GM19043 (cell line): ENCODE results near the gene ZFAND2B.
"Not testable (repeated sequence)": the region's sequence is repeated elsewhere in the genome, so short reads cannot be mapped to it uniquely, and the experiment has no call there.

Experiments used
- ATAC-seq: cut with Tn5 transposase; IDR thresholded peaks from one replicate; pipeline ENCODE4 v1.9.1; 2021; ENCODE audit warnings: low read depth; ENCODE audit not compliant: unreplicated experiment

Gene ZFAND2B

GRCh38 chr2:219200502-219201326, 5.9 kb upstream of the ZFAND2B start:
- ATAC-seq = not testable (repeated sequence)

- not testable (repeated sequence) for ATAC-seq
These were observed 5.3 kb upstream of the ZFAND2B start for GRCh38 chr2:219201331-219201730.

- ATAC-seq = no peak
These were observed 2.0 kb upstream of the ZFAND2B start for GRCh38 chr2:219204425-219205164.

- no peak for ATAC-seq
These were observed 1.4 kb upstream of the ZFAND2B start for GRCh38 chr2:219205165-219205538.

- no peak for ATAC-seq
These were observed 628 bp upstream of the ZFAND2B start for GRCh38 chr2:219205981-219206327.

GRCh38 chr2:219207134-219207883, 727 bp downstream of the ZFAND2B start:
- no peak for ATAC-seq

GRCh38 chr2:219207884-219208740, 1.5 kb downstream of the ZFAND2B start:
- no peak for ATAC-seq

GRCh38 chr2:219209236-219210195, 2.9 kb downstream of the ZFAND2B start:
- ATAC-seq = no peak

- no peak for ATAC-seq
These were observed 3.8 kb downstream of the ZFAND2B start for GRCh38 chr2:219210196-219210885.

- ATAC-seq = no peak
These were observed 4.3 kb downstream of the ZFAND2B start for GRCh38 chr2:219210886-219211362.

- no peak for ATAC-seq
These were observed 6.4 kb downstream of the ZFAND2B start for GRCh38 chr2:219213026-219213415.

- no peak for ATAC-seq
These were observed 7.0 kb downstream of the ZFAND2B start for GRCh38 chr2:219213486-219214071.

GRCh38 chr2:219214141-219214540, 7.6 kb downstream of the ZFAND2B start:
- ATAC-seq = no peak

GRCh38 chr2:219214786-219215185, 8.2 kb downstream of the ZFAND2B start:
- no peak for ATAC-seq

- no peak for ATAC-seq
These were observed 9.4 kb downstream of the ZFAND2B start for GRCh38 chr2:219215871-219216534.

- ATAC-seq = no peak
These were observed 9.9 kb downstream of the ZFAND2B start for GRCh38 chr2:219216535-219216915.

GRCh38 chr2:219218217-219218731, 11.7 kb downstream of the ZFAND2B start:
- peak; percentile 17 for ATAC-seq
